ENCODE measurements around the gene KSR2.

DNA sequence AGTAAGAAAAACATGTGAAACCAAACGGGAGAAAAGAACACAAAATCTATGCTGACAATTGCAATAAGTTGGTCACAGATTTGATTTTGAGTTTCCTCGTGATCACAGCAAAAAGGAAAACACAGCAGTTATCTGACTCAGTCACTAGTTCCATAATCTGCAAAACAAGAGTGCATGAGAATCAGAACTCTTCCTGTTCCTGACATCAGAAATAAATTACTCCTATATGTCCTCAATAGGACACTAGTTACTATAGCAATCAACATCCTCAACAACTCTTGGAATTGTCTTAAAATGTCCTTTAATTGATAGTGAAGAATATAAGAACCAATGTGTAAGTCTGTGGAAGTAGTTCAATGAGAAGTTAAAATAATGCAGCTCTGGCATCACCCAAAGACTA is 339.3 kb downstream of the KSR2 start:
- TF ChIP-seq CTCF (conservative IDR thresholded peaks at IDR 0.05; ENCODE audit: low read length): no peak
- no peak for TF ChIP-seq EZH2phosphoT487 (IDR thresholded peaks at IDR 0.05; ENCODE audit: borderline replicate concordance, low read depth, low read length)

Data from OCI-LY7 (cell line).